Epithelial cell of prostate (primary cell): ENCODE results near the gene RAB7B.

Source experiments
- DNase-seq: peaks from one replicate; pipeline ENCODE4 v3.0.0-alpha.2; 2011; ENCODE audit warnings: low read depth, low spot score
- H3K27ac ChIP-seq: fragments of 450-650 bp; 2 replicates; pipeline ENCODE4 v1.5.1; 2017; ENCODE audit warnings: mild to moderate bottlenecking

The RAB7B gene

GRCh38 chr1:205976708-205977401 is 26.3 kb downstream of the RAB7B start:
- no peak overlapping the region for H3K27ac ChIP-seq
- peak; percentile 20 for DNase-seq

- DNase-seq = no peak
- H3K27ac ChIP-seq = no peak overlapping the region
Observed at GRCh38 chr1:205976036-205976435, 27.2 kb downstream of the RAB7B start.

GRCh38 chr1:205975387-205975998 is 27.7 kb downstream of the RAB7B start:
- no peak overlapping the region for H3K27ac ChIP-seq
- DNase-seq = no peak

GRCh38 chr1:205974712-205975111 is 28.5 kb downstream of the RAB7B start:
- H3K27ac ChIP-seq = no peak overlapping the region
- DNase-seq = no peak

- no peak overlapping the region for H3K27ac ChIP-seq
- DNase-seq = no peak
Observed at GRCh38 chr1:205973377-205974232, 29.6 kb downstream of the RAB7B start.

GRCh38 chr1:205972491-205973168 is 30.6 kb downstream of the RAB7B start:
- H3K27ac ChIP-seq = no peak overlapping the region
- no peak for DNase-seq

GRCh38 chr1:205972081-205972480 is 31.1 kb downstream of the RAB7B start:
- no peak overlapping the region for H3K27ac ChIP-seq
- no peak for DNase-seq

- no peak for DNase-seq
- H3K27ac ChIP-seq = no peak overlapping the region
Observed at GRCh38 chr1:205971082-205971481, 32.1 kb downstream of the RAB7B start.

GRCh38 chr1:205970486-205970885 is 32.7 kb downstream of the RAB7B start:
- DNase-seq = no peak
- H3K27ac ChIP-seq = no peak overlapping the region

- DNase-seq = no peak
Observed at GRCh38 chr1:205969229-205969628, 34.0 kb downstream of the RAB7B start.

GRCh38 chr1:205967554-205968335 is 35.5 kb downstream of the RAB7B start:
- DNase-seq = no peak
- peak overlapping the region; percentile 30 for H3K27ac ChIP-seq

More at GRCh38 chr1:205969229-205969628, 34.0 kb downstream of the RAB7B start:
- no peak overlapping the region for H3K27ac ChIP-seq

- H3K27ac ChIP-seq = no peak overlapping the region
- no peak for DNase-seq
Observed at GRCh38 chr1:205965036-205965884, 37.9 kb downstream of the RAB7B start.

GRCh38 chr1:205963352-205964155 is 39.6 kb downstream of the RAB7B start:
- no peak for DNase-seq
- peak overlapping the region; percentile 78 for H3K27ac ChIP-seq

GRCh38 chr1:205962821-205963221 is 40.4 kb downstream of the RAB7B start:
- DNase-seq = no peak
- peak overlapping the region; percentile 78 for H3K27ac ChIP-seq

GRCh38 chr1:205961991-205962820 is 41.0 kb downstream of the RAB7B start:
- no peak for DNase-seq
- H3K27ac ChIP-seq = peak overlapping the region; percentile 78

- no peak for DNase-seq
- H3K27ac ChIP-seq = peak overlapping the region; percentile 78
Observed at GRCh38 chr1:205961405-205961804, 41.8 kb downstream of the RAB7B start.

GRCh38 chr1:205959789-205960188 is 43.4 kb downstream of the RAB7B start:
- DNase-seq = no peak
- H3K27ac ChIP-seq = no peak overlapping the region
